DMS114 treated with DMSO at 0.1 percent for 48 hours (cell line): ENCODE data around the gene GRIK2.
"Not testable (repeated sequence)": the region's sequence is repeated elsewhere in the genome, so short reads cannot be mapped to it uniquely, and the experiment has no call there.

ENCODE experiments used
- DNase-seq: peaks from one replicate; lab custom pipeline; 2025; ENCODE audit not compliant: unreplicated experiment; lab: John Stamatoyannopoulos, UW

The GRIK2 gene

GRCh38 chr6:101980924-101981323 lies 587.4 kb downstream of the GRIK2 start:
- no peak for DNase-seq

GRCh38 chr6:101986476-101986875 lies 593.0 kb downstream of the GRIK2 start:
- no peak for DNase-seq

GRCh38 chr6:101992286-101992685 lies 598.8 kb downstream of the GRIK2 start:
- no peak for DNase-seq

- DNase-seq, result no peak
Observed at GRCh38 chr6:101994521-101994920, 601.0 kb downstream of the GRIK2 start.

- no peak for DNase-seq
Observed at GRCh38 chr6:102015431-102015830, 621.9 kb downstream of the GRIK2 start.

- no peak for DNase-seq
Observed at GRCh38 chr6:102022281-102022680, 628.8 kb downstream of the GRIK2 start.

- DNase-seq, result no peak
Observed at GRCh38 chr6:102022803-102023202, 629.3 kb downstream of the GRIK2 start.

GRCh38 chr6:102023977-102024657 lies 630.6 kb downstream of the GRIK2 start:
- no peak for DNase-seq

GRCh38 chr6:102026649-102027048 lies 633.1 kb downstream of the GRIK2 start:
- DNase-seq, result no peak

GRCh38 chr6:102028176-102028575 lies 634.7 kb downstream of the GRIK2 start:
- DNase-seq, result no peak

- DNase-seq, result no peak
Observed at GRCh38 chr6:102038964-102039363, 645.5 kb downstream of the GRIK2 start.

GRCh38 chr6:102039441-102039840 lies 645.9 kb downstream of the GRIK2 start:
- DNase-seq, result no peak

- DNase-seq, result no peak
Observed at GRCh38 chr6:102051001-102051400, 657.5 kb downstream of the GRIK2 start.

- no peak for DNase-seq
Observed at GRCh38 chr6:102051720-102052119, 658.2 kb downstream of the GRIK2 start.

GRCh38 chr6:102064142-102064541 lies 670.6 kb downstream of the GRIK2 start:
- no peak for DNase-seq

- DNase-seq, result no peak
Observed at GRCh38 chr6:102066301-102066700, 672.8 kb downstream of the GRIK2 start.

GRCh38 chr6:102068349-102068929 lies 674.9 kb downstream of the GRIK2 start:
- no peak for DNase-seq

- no peak for DNase-seq
Observed at GRCh38 chr6:102075539-102075938, 682.0 kb downstream of the GRIK2 start.

- no peak for DNase-seq
Observed at GRCh38 chr6:102085257-102085656, 691.7 kb downstream of the GRIK2 start.

GRCh38 chr6:102088160-102088559 lies 694.7 kb downstream of the GRIK2 start:
- DNase-seq, result not testable (repeated sequence)

- DNase-seq, result no peak
Observed at GRCh38 chr6:102114402-102114801, 720.9 kb downstream of the GRIK2 start.

- DNase-seq, result no peak
Observed at GRCh38 chr6:102115911-102116310, 722.4 kb downstream of the GRIK2 start.

GRCh38 chr6:102118034-102118433 lies 724.5 kb downstream of the GRIK2 start:
- no peak for DNase-seq
